Measurements from ENCODE around the gene CELA2B. TPM values are rescaled to one million over a fixed set of nuclear protein-coding genes. Genes with fewer than 3 reads are reported as not detected.

The CELA2B gene
- total RNA-seq, 1 experiment from 2014 or later, result not detected

DNA sequence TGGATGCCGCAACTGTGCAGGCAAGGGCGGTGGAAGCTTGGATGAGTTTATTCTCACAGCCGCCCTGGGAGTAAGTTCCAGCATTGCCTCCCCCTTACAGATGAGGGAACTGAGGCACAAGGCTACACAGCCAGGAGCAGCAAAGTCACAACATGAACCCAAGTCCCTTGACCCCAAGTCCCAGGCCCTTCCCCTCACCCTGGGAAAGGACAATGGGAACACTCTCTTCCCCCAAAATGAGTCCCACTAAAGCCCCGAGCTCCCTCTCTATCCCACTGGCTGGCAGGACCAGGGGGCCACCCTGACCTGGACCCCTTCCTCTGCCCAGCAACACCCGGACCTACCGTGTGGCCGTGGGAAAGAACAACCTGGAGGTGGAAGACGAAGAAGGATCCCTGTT is 33.8 kb upstream of the CELA2B start:
- Histone ChIP-seq H3K9me3 (no peaks in the 10 kb centered on the region), H3K4me3 (no peak overlapping the region), H3K27me3 (no peaks in the 10 kb centered on the region), H3K36me3 (no peaks in the 10 kb centered on the region)
- no peak for DNase-seq

DNA sequence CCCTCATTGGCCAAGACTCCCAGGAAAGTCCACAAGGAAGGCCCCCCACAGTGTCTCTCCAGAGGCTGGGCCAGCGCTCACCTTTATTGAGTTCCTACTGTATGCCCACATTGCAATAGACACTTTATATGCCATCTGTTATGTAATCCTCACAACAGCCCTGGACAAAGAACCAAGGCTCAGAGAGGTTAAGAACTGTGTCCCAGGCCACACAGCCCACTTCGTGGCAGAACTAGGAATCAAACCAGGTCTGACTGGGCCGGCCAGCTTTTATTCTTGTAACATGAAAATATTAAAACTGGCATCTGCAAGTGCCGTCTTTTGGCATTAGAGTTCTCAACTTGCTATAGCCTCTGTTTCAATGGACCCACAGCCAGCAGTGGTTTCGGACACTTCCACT is 33.1 kb upstream of the CELA2B start:
- Histone ChIP-seq H3K9me3 (no peaks in the 10 kb centered on the region), H3K36me3 (no peaks in the 10 kb centered on the region), H3K4me3 (no peak overlapping the region), H3K27me3 (no peaks in the 10 kb centered on the region)
- no peak for DNase-seq

DNA sequence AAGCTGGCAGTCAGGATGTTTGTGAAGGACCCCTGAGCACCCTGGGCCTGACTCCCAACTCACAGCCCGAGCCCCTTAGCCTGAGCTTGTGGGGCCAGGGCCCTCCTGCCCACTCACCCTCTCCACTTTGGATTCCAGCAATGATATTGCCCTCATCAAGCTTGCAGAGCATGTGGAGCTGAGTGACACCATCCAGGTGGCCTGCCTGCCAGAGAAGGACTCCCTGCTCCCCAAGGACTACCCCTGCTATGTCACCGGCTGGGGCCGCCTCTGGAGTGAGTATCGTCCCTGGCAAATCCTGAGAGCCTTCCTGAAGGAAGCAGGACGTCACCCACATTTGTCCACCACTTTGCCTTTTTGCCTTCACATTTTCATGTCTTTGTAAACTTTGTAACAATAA is 32.6 kb upstream of the CELA2B start:
- Histone ChIP-seq H3K4me3 (no peak overlapping the region), H3K27me3 (no peaks in the 10 kb centered on the region), H3K9me3 (no peaks in the 10 kb centered on the region), H3K36me3 (no peaks in the 10 kb centered on the region)
- DNase-seq, result no peak

DNA sequence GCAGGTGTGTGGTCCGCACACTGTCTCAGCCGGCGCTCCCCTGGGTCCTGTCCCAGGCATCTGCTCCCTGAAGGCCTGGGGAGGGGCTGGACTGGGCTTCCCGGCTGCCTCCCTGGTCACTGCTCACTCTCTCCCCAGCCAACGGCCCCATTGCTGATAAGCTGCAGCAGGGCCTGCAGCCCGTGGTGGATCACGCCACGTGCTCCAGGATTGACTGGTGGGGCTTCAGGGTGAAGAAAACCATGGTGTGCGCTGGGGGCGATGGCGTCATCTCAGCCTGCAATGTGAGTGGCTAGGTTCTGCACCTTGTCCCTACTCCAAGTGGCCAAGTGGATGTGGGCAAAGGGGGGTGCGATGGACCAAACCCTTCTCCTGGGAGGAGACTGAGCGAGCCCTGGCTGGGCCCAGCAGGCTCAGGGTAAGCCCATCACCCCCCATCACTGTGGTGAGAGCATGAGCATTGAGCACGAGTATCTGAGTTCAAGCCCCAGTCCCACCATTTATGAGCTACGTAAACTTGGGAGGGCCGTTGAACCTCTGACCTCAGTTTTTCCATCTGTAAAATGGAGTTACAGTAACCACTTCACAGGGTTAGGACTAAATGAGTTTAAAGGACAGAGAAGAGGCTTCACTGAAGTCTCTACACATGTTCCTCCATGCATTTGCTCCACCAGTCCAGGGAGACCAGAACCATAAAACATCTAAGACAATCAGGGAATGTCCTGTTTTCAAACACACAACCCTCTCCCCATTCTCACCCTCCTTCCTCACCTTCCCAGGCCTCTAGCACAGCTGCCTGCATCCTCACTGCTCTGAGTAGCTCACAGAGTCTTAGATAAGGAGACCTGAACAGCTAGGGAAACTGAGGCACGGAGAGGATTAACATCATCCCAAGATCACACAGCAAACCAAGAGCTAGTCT is 31.2 kb upstream of the CELA2B start:
- Histone ChIP-seq H3K27me3 (no peaks in the 10 kb centered on the region), H3K4me3 (no peak overlapping the region), H3K9me3 (no peaks in the 10 kb centered on the region), H3K36me3 (no peaks in the 10 kb centered on the region)
- DNase-seq, result no peak

DNA sequence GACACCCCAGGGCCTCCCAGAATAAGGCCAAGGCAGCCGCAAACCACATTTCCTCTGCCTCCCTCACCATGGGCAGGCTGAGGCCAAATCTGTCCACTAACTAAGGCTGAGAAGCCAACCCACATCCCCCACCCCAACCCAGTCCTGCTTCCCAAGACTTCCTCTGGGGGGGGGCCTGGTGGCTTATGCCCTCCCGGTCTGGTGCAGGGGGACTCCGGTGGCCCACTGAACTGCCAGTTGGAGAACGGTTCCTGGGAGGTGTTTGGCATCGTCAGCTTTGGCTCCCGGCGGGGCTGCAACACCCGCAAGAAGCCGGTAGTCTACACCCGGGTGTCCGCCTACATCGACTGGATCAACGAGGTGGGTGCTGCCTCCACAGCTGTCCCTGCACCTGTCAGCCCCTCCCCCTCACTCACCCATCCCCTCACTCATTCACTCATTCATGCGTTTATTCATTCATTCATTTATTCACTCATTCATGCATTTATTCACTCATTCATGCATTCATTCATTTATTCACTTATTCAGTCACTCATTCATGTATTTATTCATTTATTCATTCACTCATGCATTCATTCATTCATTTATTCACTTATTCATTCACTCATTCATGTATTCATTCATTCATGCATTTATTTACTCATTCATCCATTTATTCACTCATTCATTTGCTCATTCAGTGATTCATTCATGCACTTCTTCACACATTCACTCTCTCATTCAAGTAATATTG is 30.3 kb upstream of the CELA2B start:
- no peak for DNase-seq

DNA sequence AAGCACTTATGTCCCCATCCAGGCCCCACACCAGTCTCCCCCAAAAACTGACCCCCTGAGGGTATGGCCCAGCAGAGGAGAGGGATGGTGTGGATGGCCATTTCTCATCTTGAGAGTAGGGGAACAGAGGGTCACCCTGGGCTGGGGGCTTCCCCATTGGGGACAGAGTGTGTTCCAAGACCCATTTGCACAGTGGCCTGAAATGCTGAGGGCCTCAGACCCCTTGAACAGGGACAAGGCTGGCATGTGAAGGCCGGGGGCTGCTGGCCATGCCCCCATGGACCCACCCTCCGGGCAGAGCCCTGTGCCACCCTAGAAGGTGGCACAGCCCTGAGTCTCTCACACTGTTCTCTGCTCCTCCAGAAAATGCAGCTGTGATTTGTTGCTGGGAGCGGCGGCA is 29.7 kb upstream of the CELA2B start:
- Histone ChIP-seq H3K4me3 (no peak overlapping the region), H3K9me3 (no peaks in the 10 kb centered on the region), H3K27me3 (no peaks in the 10 kb centered on the region), H3K36me3 (no peaks in the 10 kb centered on the region)
- DNase-seq, result no peak

More for the DNA sequence above, 30.3 kb upstream of the CELA2B start:
- no peak overlapping the region for H3K4me3 ChIP-seq
- no peaks in the 10 kb centered on the region for H3K27me3 ChIP-seq
- no peaks in the 10 kb centered on the region for H3K9me3 ChIP-seq
- H3K36me3 ChIP-seq, result no peaks in the 10 kb centered on the region

DNA sequence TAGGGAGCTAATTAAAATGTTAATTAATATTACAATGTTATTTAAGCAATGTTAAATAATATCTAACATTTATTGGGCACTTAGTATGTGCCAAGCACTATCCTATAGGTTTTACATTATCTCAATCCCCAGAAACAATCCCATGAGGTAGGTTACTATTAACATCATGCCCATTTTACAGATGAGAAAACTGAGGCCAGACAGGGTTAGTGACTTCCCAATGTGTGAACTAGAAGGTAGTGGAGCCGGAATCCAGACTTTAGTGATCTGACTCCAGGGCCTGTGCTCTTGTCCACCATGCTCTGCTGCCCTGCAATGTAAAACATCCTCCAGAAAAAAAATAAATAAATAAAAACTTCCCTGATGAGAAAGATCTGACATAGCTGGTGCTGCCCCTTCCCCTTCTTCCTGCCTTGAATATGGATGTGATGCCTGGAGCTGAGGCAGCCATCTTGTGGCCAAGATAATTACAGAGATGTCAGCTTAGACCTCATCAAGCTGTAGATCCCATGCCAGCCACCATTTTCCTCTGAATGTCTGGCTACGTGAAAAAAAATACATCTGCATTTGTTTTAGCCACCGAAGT is 26.9 kb upstream of the CELA2B start:
- DNase-seq, result no peak
- no peak overlapping the region for H3K4me3 ChIP-seq
- no peaks in the 10 kb centered on the region for H3K27me3 ChIP-seq
- H3K36me3 ChIP-seq, result no peaks in the 10 kb centered on the region
- no peaks in the 10 kb centered on the region for H3K9me3 ChIP-seq

DNA sequence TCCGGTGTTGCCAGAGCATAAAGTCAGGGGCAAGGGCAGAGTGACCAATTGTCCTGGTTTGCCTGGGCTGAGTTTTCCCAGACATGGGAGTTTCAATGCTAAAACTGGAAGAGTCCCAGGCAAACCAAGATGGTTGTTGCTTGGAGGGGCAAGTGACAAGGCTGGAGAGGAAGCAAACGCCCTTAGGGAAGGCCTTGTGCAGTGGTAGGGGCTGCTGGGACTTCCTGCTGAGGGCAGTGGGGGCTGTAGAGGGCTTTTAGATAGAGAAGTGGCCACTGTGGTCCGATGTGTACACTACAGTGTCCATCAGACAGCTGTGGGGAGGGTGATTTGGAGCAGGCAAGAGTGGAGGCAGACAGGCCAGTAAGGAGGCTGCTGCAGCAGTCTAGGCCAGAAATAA is 26.3 kb upstream of the CELA2B start:
- DNase-seq, result no peak
- no peak overlapping the region for H3K4me3 ChIP-seq
- H3K9me3 ChIP-seq, result no peaks in the 10 kb centered on the region
- no peaks in the 10 kb centered on the region for H3K36me3 ChIP-seq
- H3K27me3 ChIP-seq, result no peaks in the 10 kb centered on the region

DNA sequence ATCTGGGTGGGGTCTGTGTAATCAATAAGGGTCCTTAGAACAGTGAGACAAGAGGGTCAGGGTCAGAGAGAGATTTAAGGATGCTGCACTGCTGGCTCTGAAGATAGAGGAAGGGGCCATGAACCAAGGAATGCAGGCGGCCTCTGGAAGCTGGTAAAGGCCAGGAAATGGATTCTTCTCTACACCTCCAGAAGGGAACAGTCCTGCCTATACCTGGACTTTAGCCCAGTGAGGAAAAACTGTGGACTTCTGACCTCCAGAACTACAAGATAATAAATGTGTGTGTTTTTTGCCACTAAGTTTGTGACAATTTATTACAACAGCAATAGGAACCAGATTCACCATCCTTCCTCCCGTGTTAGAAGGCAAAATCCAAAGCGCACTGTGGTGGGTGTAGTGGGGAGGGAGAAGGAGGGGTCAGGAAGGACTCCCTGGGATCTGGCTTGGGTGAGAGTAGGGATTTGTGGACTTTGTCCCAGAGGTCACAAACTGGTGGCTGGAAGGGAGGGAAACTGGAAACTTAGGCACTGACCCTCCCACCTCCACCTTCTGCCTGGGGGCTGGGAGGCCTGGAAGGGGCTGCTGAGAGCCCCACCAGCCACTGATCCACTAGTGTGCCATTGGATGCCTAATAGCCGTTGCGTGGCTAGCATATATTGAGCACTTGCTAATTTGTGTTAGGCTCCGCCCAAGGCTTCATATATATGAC is 24.7 kb upstream of the CELA2B start:
- H3K27me3 ChIP-seq, result no peaks in the 10 kb centered on the region
- no peak overlapping the region for H3K4me3 ChIP-seq
- DNase-seq, result no peak
- no peaks in the 10 kb centered on the region for H3K36me3 ChIP-seq
- no peaks in the 10 kb centered on the region for H3K9me3 ChIP-seq

DNA sequence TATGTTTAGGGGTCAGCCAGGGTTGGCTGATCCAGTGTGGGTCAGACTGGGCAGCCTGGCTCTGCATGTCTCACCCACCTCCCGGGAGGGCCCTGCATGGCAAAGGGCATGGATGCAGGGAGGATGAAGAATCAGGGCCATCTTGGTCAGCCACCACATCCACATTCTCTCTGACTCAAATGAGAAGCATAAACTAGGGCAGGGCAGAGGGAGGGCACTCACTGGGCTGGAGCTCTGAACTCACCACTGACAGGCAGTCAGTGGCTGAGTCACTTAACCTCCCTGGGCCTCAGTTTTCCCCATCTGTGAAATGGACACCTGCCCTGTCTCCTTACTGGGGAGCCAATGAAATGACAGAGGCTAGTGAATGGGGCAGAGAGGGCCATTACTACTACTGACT is 23.7 kb upstream of the CELA2B start:
- Histone ChIP-seq H3K27me3 (no peaks in the 10 kb centered on the region), H3K4me3 (no peak overlapping the region), H3K36me3 (no peaks in the 10 kb centered on the region), H3K9me3 (no peaks in the 10 kb centered on the region)
- DNase-seq, result no peak

DNA sequence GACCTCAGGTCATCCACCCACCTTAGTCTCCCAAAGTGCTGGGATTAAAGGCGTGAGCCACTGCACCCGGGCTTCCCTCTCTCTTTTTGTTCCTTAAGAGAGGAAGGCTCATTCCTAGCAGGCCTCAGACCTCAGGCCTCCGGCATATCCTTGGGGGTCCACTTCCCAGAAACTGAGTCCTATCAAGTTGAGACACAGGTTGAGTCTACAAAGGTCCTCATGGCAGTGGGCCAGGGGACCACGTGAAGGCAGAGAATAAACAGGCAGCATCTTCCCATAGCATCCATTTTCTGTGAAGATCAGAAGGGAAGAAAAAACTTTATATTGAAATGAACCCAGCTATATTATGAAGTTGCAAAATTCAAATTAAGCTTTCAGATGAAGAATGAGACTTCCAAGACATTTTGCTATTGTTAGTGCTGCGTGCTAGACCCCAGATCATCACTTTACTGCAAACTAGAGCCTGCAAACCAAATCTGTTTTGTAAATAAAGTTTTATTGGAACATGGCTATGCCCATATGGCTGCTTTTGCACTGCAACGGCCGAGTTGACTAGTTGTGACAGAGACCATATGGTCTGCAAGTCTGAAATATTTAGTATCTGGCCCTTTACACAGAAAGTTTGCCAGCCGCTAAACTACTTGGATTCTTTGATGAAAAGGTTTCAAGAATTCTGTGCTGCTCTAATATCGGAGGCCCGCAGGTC is 22.9 kb upstream of the CELA2B start:
- Histone ChIP-seq H3K4me3 (no peak overlapping the region), H3K36me3 (no peaks in the 10 kb centered on the region), H3K27me3 (no peaks in the 10 kb centered on the region), H3K9me3 (no peaks in the 10 kb centered on the region)
- no peak for DNase-seq

DNA sequence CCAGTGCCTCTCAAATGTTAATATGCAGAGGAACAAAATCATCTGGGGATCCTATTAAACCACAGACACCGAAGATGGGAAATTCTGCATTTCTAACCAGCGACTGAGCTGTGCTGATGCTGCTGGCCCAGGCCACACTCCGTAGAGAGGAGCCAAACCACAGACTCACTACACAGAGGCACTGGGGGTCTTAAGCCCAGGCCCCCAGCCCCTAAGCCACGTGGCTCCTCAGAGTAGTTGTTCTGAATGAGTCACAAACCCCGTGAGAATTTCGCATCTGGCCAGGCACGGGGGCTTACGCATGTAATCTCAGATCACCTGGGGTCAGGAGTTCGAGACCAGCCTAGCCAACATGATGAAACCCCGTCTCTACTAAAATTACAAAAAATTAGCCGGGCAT is 22.2 kb upstream of the CELA2B start:
- no peak for DNase-seq
- Histone ChIP-seq H3K27me3 (no peaks in the 10 kb centered on the region), H3K4me3 (no peak overlapping the region), H3K9me3 (no peaks in the 10 kb centered on the region), H3K36me3 (no peaks in the 10 kb centered on the region)

DNA sequence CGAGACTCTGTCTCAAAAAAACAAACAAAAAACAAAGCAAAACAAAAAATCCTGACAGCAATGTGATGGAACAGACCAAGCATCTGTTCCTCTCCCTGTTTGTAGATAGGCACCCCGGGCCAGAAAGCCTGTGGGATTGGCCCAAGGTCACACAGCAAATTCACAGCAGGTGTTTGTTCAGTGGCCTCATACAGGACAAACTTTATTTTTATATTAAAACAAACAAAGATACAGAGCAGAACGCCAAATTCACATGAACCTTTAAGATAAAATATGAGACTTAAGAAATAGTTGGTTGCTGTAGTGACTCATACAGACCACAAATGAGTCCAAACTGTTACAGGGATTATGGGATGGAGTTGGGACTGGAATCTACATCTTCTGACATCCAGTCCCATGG is 21.6 kb upstream of the CELA2B start:
- H3K27me3 ChIP-seq, result no peaks in the 10 kb centered on the region
- no peak overlapping the region for H3K4me3 ChIP-seq
- H3K9me3 ChIP-seq, result no peaks in the 10 kb centered on the region
- H3K36me3 ChIP-seq, result no peaks in the 10 kb centered on the region
- no peak for DNase-seq

DNA sequence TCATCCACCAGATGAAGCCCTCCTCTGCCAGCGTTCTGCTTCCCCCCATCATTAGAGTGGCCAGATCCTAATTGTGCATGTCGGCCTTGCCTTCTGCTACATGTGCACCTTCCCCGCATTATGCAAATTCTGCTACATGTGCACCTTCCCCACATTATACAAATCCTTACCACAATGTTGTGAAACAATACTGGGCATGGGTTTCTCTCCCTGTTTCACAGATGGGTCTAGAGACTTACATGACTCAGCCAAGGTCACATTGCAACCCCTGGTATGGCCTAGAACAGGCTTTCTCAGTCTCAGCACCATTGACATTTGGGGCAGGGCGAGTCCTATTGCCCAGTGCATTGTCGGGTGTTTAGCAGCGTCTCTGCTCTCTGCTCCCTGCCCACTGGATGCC is 20.4 kb upstream of the CELA2B start:
- Histone ChIP-seq H3K36me3 (no peaks in the 10 kb centered on the region), H3K27me3 (no peaks in the 10 kb centered on the region), H3K4me3 (no peak overlapping the region), H3K9me3 (no peaks in the 10 kb centered on the region)
- DNase-seq, result no peak

DNA sequence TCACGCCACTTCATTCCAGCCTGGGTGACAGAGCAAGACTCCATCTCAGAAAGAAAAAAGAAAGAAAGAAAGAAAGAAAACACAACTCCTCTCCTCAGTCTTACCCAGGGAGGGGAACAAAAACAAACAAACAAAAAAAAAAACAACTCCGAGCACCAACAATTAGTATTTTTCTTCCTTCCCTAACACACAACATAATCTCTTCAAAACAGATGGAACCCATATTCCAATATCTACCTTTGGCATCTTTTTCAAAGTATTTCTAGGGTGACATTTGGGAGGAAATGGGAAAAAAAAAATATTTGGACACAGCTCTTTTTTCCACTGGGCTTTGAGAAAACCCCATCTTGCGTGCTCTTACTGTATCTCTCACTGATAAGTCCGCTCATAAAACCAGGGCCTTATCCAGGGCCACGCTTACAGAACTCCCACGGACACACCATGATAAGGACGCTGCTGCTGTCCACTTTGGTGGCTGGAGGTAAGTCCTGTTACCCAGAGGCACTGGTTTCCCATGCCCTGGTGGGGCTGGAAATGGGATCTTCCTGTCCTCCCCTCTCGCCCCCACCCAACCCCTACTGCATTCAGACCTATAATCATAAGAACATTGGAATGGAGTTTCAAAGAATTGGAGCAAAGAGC is 19.5 kb upstream of the CELA2B start, which contains the start of gene CELA2A:
CELA2A (plus strand) TSS at position 420 of the 642 bp plus-strand sequence; CDS start at position 442, 22 bp downstream.
- Histone ChIP-seq H3K9me3 (no peaks in the 10 kb centered on the region), H3K36me3 (no peaks in the 10 kb centered on the region), H3K27me3 (no peaks in the 10 kb centered on the region), H3K4me3 (no peak within 1 kb of the TSS)
- DNase-seq, result no peak

DNA sequence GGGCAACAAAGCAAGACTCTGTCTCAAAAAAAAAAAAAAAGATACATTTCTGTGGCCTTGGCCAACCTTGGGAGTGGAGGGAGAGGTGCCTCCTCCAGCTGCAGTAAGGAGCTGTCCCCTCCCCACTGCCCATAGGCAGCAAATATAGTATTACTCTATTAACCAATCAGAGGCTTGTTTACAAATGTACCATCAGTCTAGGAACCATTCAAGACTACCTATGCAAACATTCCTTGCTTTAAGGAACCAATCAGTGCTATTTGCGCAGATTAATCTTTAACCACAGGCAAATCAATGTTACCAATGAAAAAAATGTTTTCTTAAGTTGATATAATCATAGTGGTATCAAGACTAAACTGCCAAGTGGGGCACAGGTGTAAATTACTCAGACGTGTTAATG is 18.3 kb upstream of the CELA2B start:
- Histone ChIP-seq H3K9me3 (no peaks in the 10 kb centered on the region), H3K27me3 (no peaks in the 10 kb centered on the region), H3K36me3 (no peaks in the 10 kb centered on the region), H3K4me3 (no peak overlapping the region)
- no peak for DNase-seq

Data from MG63 (cell line).